Activated naive CD4-positive, alpha-beta T cell treated with anti-CD3 and anti-CD28 coated beads, Interleukin-2, amount 50 U/mL, for 16 hours (primary cell): ENCODE measurements around the gene FBXO48.
"Not testable (repeated sequence)": the region's sequence is repeated elsewhere in the genome, so short reads cannot be mapped to it uniquely, and the experiment has no call there.

Source experiments
- DNase-seq: peaks from one replicate; pipeline ENCODE4 v3.0.0-alpha.2; 2020

Gene FBXO48

GRCh38 chr2:68467077-68467960 lies at the start of gene FBXO48, which contains the start of gene APLF:
Gene FBXO48, minus strand, starts transcription at chr2:68467294. Its CDS starts 2,149 bp downstream, at chr2:68465145.
Gene APLF, plus strand, starts transcription at chr2:68467585. Its CDS starts 147 bp downstream, at chr2:68467732.
- DNase-seq, result peak; percentile 98

- DNase-seq, result no peak
These were observed 49.2 kb upstream of the FBXO48 start for GRCh38 chr2:68516051-68516955.

GRCh38 chr2:68514316-68514929 lies 47.3 kb upstream of the FBXO48 start:
- DNase-seq, result no peak

GRCh38 chr2:68512966-68513365 lies 45.9 kb upstream of the FBXO48 start:
- DNase-seq, result no peak

GRCh38 chr2:68512326-68512725 lies 45.2 kb upstream of the FBXO48 start:
- no peak for DNase-seq

GRCh38 chr2:68506170-68506569 lies 39.1 kb upstream of the FBXO48 start:
- no peak for DNase-seq

- no peak for DNase-seq
These were observed 38.6 kb upstream of the FBXO48 start for GRCh38 chr2:68505603-68506159.

- no peak for DNase-seq
These were observed 34.7 kb upstream of the FBXO48 start for GRCh38 chr2:68501768-68502167.

- no peak for DNase-seq
These were observed 33.6 kb upstream of the FBXO48 start for GRCh38 chr2:68500649-68501048.

GRCh38 chr2:68499133-68499532 lies 32.0 kb upstream of the FBXO48 start:
- DNase-seq, result no peak

- no peak for DNase-seq
These were observed 24.5 kb upstream of the FBXO48 start for GRCh38 chr2:68491582-68491981.

GRCh38 chr2:68489282-68489681 lies 22.2 kb upstream of the FBXO48 start:
- DNase-seq, result no peak

GRCh38 chr2:68488605-68489004 lies 21.5 kb upstream of the FBXO48 start:
- not testable (repeated sequence) for DNase-seq

- DNase-seq, result no peak
These were observed 20.8 kb upstream of the FBXO48 start for GRCh38 chr2:68487773-68488355.

GRCh38 chr2:68483011-68483410 lies 15.9 kb upstream of the FBXO48 start:
- no peak for DNase-seq

GRCh38 chr2:68482296-68482820 lies 15.3 kb upstream of the FBXO48 start:
- no peak for DNase-seq

GRCh38 chr2:68478688-68479087 lies 11.6 kb upstream of the FBXO48 start:
- no peak for DNase-seq

GRCh38 chr2:68476454-68476853 lies 9.4 kb upstream of the FBXO48 start:
- DNase-seq, result no peak

GRCh38 chr2:68475576-68475975 lies 8.5 kb upstream of the FBXO48 start:
- DNase-seq, result no peak

GRCh38 chr2:68475110-68475509 lies 8.0 kb upstream of the FBXO48 start:
- DNase-seq, result no peak

- no peak for DNase-seq
These were observed 5.8 kb upstream of the FBXO48 start for GRCh38 chr2:68472796-68473414.

- no peak for DNase-seq
These were observed 4.3 kb upstream of the FBXO48 start for GRCh38 chr2:68471385-68471784.
